ENCODE data around the gene CRB2.

CRB2 gene

GRCh38 chr9:123418052-123418430 lies 62.0 kb downstream of the CRB2 start:
- Histone ChIP-seq H3K9me3 (ENCODE audit: insufficient read depth, low read length, severe bottlenecking) (no peaks in the 10 kb centered on the region), H3K27me3 (ENCODE audit: insufficient read depth, low read length, poor library complexity) (no peaks in the 10 kb centered on the region)

GRCh38 chr9:123418506-123418905 lies 62.5 kb downstream of the CRB2 start:
- Histone ChIP-seq H3K4me3 (ENCODE audit: low read depth in 1 of 2, low read length in 2 of 2) (no peak overlapping the region), H2AFZ (ENCODE audit: low read depth, low read length) (no peak overlapping the region), H3K27ac (ENCODE audit: low read length) (no peak overlapping the region), H3K9ac (ENCODE audit: low read depth, low read length) (no peak overlapping the region), H3K27me3 (ENCODE audit: insufficient read depth, low read length, poor library complexity) (no peaks in the 10 kb centered on the region), H3K4me2 (ENCODE audit: insufficient read depth, low read length) (no peak overlapping the region), H3K79me2 (ENCODE audit: insufficient read depth, low read length) (no peaks in the 10 kb centered on the region), H3K9me3 (ENCODE audit: insufficient read depth, low read length, severe bottlenecking) (no peaks in the 10 kb centered on the region), H3K4me1 (ENCODE audit: insufficient read depth, low read length) (no peaks in the 10 kb centered on the region), H4K20me1 (ENCODE audit: insufficient read depth, low read length) (no peaks in the 10 kb centered on the region), H3K36me3 (ENCODE audit: insufficient read depth, low read length) (no peaks in the 10 kb centered on the region; the same call in 1 of the 2 replicates)
- ATAC-seq (ENCODE audit: insufficient read depth, low read depth) (no peak), DNase-seq (no peak)
- TF ChIP-seq EZH2 (IDR thresholded peaks at IDR 0.05; ENCODE audit: borderline replicate concordance, low read depth, low read length, severe bottlenecking) (no peak), CTCF (IDR thresholded peaks at IDR 0.05; ENCODE audit: borderline replicate concordance, extremely low read depth, low read length, poor library complexity, severe bottlenecking) (no peak)

More at GRCh38 chr9:123418052-123418430, 62.0 kb downstream of the CRB2 start:
- H3K9ac ChIP-seq (ENCODE audit: low read depth, low read length): no peak overlapping the region
- H3K27ac ChIP-seq (ENCODE audit: low read length): no peak overlapping the region
- DNase-seq: no peak
- H3K36me3 ChIP-seq (ENCODE audit: insufficient read depth, low read length): no peaks in the 10 kb centered on the region; the same call in 1 of the 2 replicates
- H3K79me2 ChIP-seq (ENCODE audit: insufficient read depth, low read length): no peaks in the 10 kb centered on the region
- no peaks in the 10 kb centered on the region for H4K20me1 ChIP-seq (ENCODE audit: insufficient read depth, low read length)
- H2AFZ ChIP-seq (ENCODE audit: low read depth, low read length): no peak overlapping the region
- H3K4me2 ChIP-seq (ENCODE audit: insufficient read depth, low read length): no peak overlapping the region
- TF ChIP-seq EZH2 (IDR thresholded peaks at IDR 0.05; ENCODE audit: borderline replicate concordance, low read depth, low read length, severe bottlenecking) (no peak), CTCF (IDR thresholded peaks at IDR 0.05; ENCODE audit: borderline replicate concordance, extremely low read depth, low read length, poor library complexity, severe bottlenecking) (no peak)
- no peak overlapping the region for H3K4me3 ChIP-seq (ENCODE audit: low read depth in 1 of 2, low read length in 2 of 2)
- H3K4me1 ChIP-seq (ENCODE audit: insufficient read depth, low read length): no peaks in the 10 kb centered on the region
- ATAC-seq (ENCODE audit: insufficient read depth, low read depth): no peak

- H4K20me1 ChIP-seq (ENCODE audit: insufficient read depth, low read length): no peaks in the 10 kb centered on the region
- no peak for ATAC-seq (ENCODE audit: insufficient read depth, low read depth)
Observed at GRCh38 chr9:123419091-123419490, 63.1 kb downstream of the CRB2 start.

More at GRCh38 chr9:123419091-123419490, 63.1 kb downstream of the CRB2 start:
- no peaks in the 10 kb centered on the region; the same call in 1 of the 2 replicates for H3K36me3 ChIP-seq (ENCODE audit: insufficient read depth, low read length)
- H3K27ac ChIP-seq (ENCODE audit: low read length): no peak overlapping the region
- no peaks in the 10 kb centered on the region for H3K79me2 ChIP-seq (ENCODE audit: insufficient read depth, low read length)
- no peak overlapping the region for H3K4me2 ChIP-seq (ENCODE audit: insufficient read depth, low read length)
- no peaks in the 10 kb centered on the region for H3K4me1 ChIP-seq (ENCODE audit: insufficient read depth, low read length)
- H3K27me3 ChIP-seq (ENCODE audit: insufficient read depth, low read length, poor library complexity): no peaks in the 10 kb centered on the region
- no peak for DNase-seq
- H3K9ac ChIP-seq (ENCODE audit: low read depth, low read length): no peak overlapping the region
- H3K9me3 ChIP-seq (ENCODE audit: insufficient read depth, low read length, severe bottlenecking): no peaks in the 10 kb centered on the region
- no peak overlapping the region for H3K4me3 ChIP-seq (ENCODE audit: low read depth in 1 of 2, low read length in 2 of 2)
- TF ChIP-seq EZH2 (IDR thresholded peaks at IDR 0.05; ENCODE audit: borderline replicate concordance, low read depth, low read length, severe bottlenecking) (no peak), CTCF (IDR thresholded peaks at IDR 0.05; ENCODE audit: borderline replicate concordance, extremely low read depth, low read length, poor library complexity, severe bottlenecking) (no peak)
- H2AFZ ChIP-seq (ENCODE audit: low read depth, low read length): no peak overlapping the region
